SH-SY5Y (cell line): ENCODE measurements around the gene ZMIZ1.

Experiments
- GATA2 ChIP-seq: IDR thresholded peaks from 2 replicates; pipeline ENCODE4 v1.6.1; 2011; ENCODE audit warnings: mild to moderate bottlenecking, low read depth, low read length
- GATA3 ChIP-seq: IDR thresholded peaks from 2 replicates; pipeline ENCODE4 v1.6.1; 2011; ENCODE audit warnings: low read depth, mild to moderate bottlenecking, low read length, moderate library complexity

DNA sequence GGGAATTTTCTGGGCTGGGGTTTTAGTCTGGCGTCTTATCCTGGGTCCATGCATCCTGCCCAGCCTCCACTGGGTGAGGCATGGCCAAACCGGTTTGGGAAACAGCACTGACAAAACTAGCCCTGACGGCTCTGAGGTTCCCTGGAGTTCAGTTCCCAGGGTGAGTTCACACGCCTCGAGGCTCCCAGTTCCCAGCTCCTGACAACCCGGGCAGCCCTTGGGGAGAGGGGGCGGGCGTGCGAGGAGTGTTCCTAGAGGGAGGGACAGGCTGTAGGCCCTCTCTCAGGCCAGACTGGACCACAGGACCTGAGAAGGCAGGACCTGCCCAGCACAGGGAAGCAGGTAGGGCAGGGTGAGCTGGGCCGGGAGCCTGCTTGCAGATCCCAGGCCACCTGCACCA is 196.2 kb downstream of the ZMIZ1 start:
- TF ChIP-seq GATA2 (no peak), GATA3 (no peak)
